GM12878 (cell line): Measurements from ENCODE around the gene NISCH. TPM values are rescaled to one million over a fixed set of nuclear protein-coding genes. Genes with fewer than 3 reads are reported as not detected.

Source experiments
- ATAC-seq: fragments of 200-7000 bp; cut with Tn5 transposase; 3 replicates; pipeline ENCODE4 v1.9.1; 2020; ENCODE audit warnings: mild to moderate bottlenecking, moderate library complexity
- BruUV-seq: library from RNA; stranded (reverse); fragments of 400-500 nt; replicated peaks from 2 replicates; lab custom pipeline; 2021; lab: Mats Ljungman, UMichigan
- CTCF ChIA-PET: fragments of 300-600 bp; sonication (Branson Sonifier 250); formaldehyde crosslinking; extraction: SDS; loops from one replicate; lab custom pipeline; 2021; ENCODE audit warnings: inconsistent platforms; lab: Yijun Ruan, JAX
- POLR2A ChIA-PET: fragments of 350-600 bp; formaldehyde crosslinking; extraction: SDS; loops from one replicate; lab custom pipeline; 2021; ENCODE audit warnings: inconsistent platforms; lab: Charles Lee
- RAD21 ChIA-PET: fragments of 300-600 bp; sonication (Branson Sonifier 250); formaldehyde crosslinking; loops from one replicate; lab custom pipeline; 2023; ENCODE audit warnings: antibody characterized with exemption; ENCODE audit not compliant: unreplicated experiment; lab: Charles Lee
- SMC1A ChIA-PET: fragments of 300-600 bp; sonication (Branson Sonifier 250); formaldehyde crosslinking; loops from one replicate; lab custom pipeline; 2023; ENCODE audit not compliant: unreplicated experiment, uncharacterized antibody; lab: Charles Lee
- DNase-seq: peaks from one replicate; pipeline ENCODE4 v3.0.0-alpha.2; 2011; ENCODE audit warnings: low read depth, low spot score
- FAIRE-seq: peaks from 3 replicates; lab custom pipeline; 2011; peaks lifted over from hg19 to GRCh38; lab: Jason Lieb, UNC
- H2AFZ ChIP-seq: 2 replicates; pipeline ENCODE4 v1.6.0; 2011; ENCODE audit warnings: low read depth, low read length, control low read depth; ENCODE audit not compliant: control insufficient read depth
- H3K27ac ChIP-seq: 2 replicates; pipeline ENCODE4 v1.5.1; 2011; ENCODE audit warnings: control low read depth; ENCODE audit not compliant: control insufficient read depth, insufficient read depth
- H3K27me3 ChIP-seq, 2 experiments: replicated peaks in 1 of 2; 2 replicates each; pipeline versions ENCODE4 v1.6.0 to v1.6.1; 2011; ENCODE audit warnings: low read length in 1 of 2; ENCODE audit not compliant: control insufficient read depth in 2 of 2, insufficient read depth in 2 of 2
- H3K36me3 ChIP-seq, 2 experiments: 2 replicates each; pipeline ENCODE4 v1.5.1; 2011; ENCODE audit warnings: low read length in 1 of 2; ENCODE audit not compliant: control insufficient read depth in 2 of 2, insufficient read depth in 2 of 2
- H3K4me1 ChIP-seq: 2 replicates; pipeline ENCODE4 v1.6.1; 2011; ENCODE audit warnings: mild to moderate bottlenecking, low read length, moderate library complexity, mixed read lengths; ENCODE audit not compliant: control insufficient read depth, insufficient read depth
- H3K4me2 ChIP-seq: 2 replicates; pipeline ENCODE4 v1.6.0; 2011; ENCODE audit warnings: control low read depth; ENCODE audit not compliant: control insufficient read depth, insufficient read depth
- H3K4me3 ChIP-seq: fragments of 200-600 bp; sonication (generic); 2 replicates; pipeline ENCODE4 v1.5.1; 2016
- H3K79me2 ChIP-seq: 2 replicates; pipeline ENCODE4 v1.6.0; 2011; ENCODE audit warnings: low read length; ENCODE audit not compliant: control insufficient read depth, insufficient read depth
- H3K9ac ChIP-seq: 2 replicates; pipeline ENCODE4 v1.8.0; 2011; ENCODE audit warnings: low read length, control low read depth, mixed read lengths; ENCODE audit not compliant: control insufficient read depth, insufficient read depth
- H3K9me3 ChIP-seq: replicated peaks from 3 replicates; pipeline ENCODE4 v1.5.1; 2011; ENCODE audit warnings: mild to moderate bottlenecking, low read length; ENCODE audit not compliant: control insufficient read depth, insufficient read depth
- H4K20me1 ChIP-seq: 2 replicates; pipeline ENCODE4 v1.6.0; 2011; ENCODE audit not compliant: control insufficient read depth, insufficient read depth
- DPF2 ChIP-seq: fragments of 450-650 bp; IDR thresholded peaks from 2 replicates; pipeline ENCODE4 v1.6.1; 2017; ENCODE audit warnings: mild to moderate bottlenecking
- EED ChIP-seq: sonication (generic); IDR thresholded peaks from 2 replicates; pipeline ENCODE4 v1.6.1; 2016; ENCODE audit warnings: antibody characterized with exemption, low read depth
- FOXK2 ChIP-seq: fragments of 450-650 bp; IDR thresholded peaks from 2 replicates; pipeline ENCODE4 v1.6.1; 2017; ENCODE audit warnings: mild to moderate bottlenecking, moderate library complexity
- MLLT1 ChIP-seq: fragments of 450-650 bp; IDR thresholded peaks from 2 replicates; pipeline ENCODE4 v1.6.1; 2016; ENCODE audit warnings: mild to moderate bottlenecking
- MTA2 ChIP-seq: fragments of 450-650 bp; IDR thresholded peaks from 2 replicates; pipeline ENCODE4 v1.6.1; 2016; ENCODE audit warnings: low read depth, mild to moderate bottlenecking, moderate library complexity
- MYB ChIP-seq: fragments of 150-350 bp; IDR thresholded peaks from 2 replicates; pipeline ENCODE4 v1.6.1; 2014; ENCODE audit warnings: mild to moderate bottlenecking, low read depth, low read length, borderline replicate concordance
- PAX8 ChIP-seq: fragments of 450-650 bp; IDR thresholded peaks from 2 replicates; pipeline ENCODE4 v1.6.1; 2017; ENCODE audit warnings: mild to moderate bottlenecking, moderate library complexity
- RAD51 ChIP-seq: fragments of 450-650 bp; IDR thresholded peaks from 2 replicates; pipeline ENCODE4 v1.6.1; 2016; ENCODE audit warnings: moderate library complexity, mild to moderate bottlenecking, inconsistent platforms
- STAT3 ChIP-seq: IDR thresholded peaks from 2 replicates; pipeline ENCODE4 v1.6.1; 2011; ENCODE audit warnings: low read depth, low read length, improper control_type of control experiment
- ZBTB11 ChIP-seq: fragments of 450-650 bp; formaldehyde crosslinking; IDR thresholded peaks from 2 replicates; pipeline ENCODE4 v1.5.0; 2022; ENCODE audit warnings: mild to moderate bottlenecking, missing genetic modification characterization
- ZNF207 ChIP-seq: fragments of 450-650 bp; IDR thresholded peaks from 2 replicates; pipeline ENCODE4 v1.6.1; 2014; ENCODE audit warnings: antibody characterized with exemption, mild to moderate bottlenecking, borderline replicate concordance
- WGBS: methylation state at CpG from one replicate; pipeline ENCODE4 v1.1.6; 2016; ENCODE audit warnings: low lambda C conversion rate; ENCODE audit not compliant: insufficient replicate concordance, insufficient coverage; ENCODE audit errors: missing lambda C conversion rate; 5-methylcytosine and 5-hydroxymethylcytosine counted together
- in situ Hi-C: fragments of 300-500 bp; cut with MboI; formaldehyde crosslinking; loops from 9 replicates; pipeline ENCODE4 v1.14.3; 2018; ENCODE audit warnings: mixed read lengths
- intact Hi-C: fragments of 100-400 bp; cut with micrococcal nuclease; formaldehyde crosslinking; loops from one replicate; pipeline ENCODE4 v1.14.2; 2022; ENCODE audit not compliant: unreplicated experiment
- polyA plus RNA-seq, 11 experiments: library from polyadenylated mRNA; depleted of rRNA in 4 of 11; unstranded in 6 of 11; stranded (reverse) in 5 of 11; fragments of >200 nt; fragmentation: Nextera tagmentation in 4 of 11; fragmentation: Illumina TruSeq in 1 of 11; extraction: Ambion mirVana in 4 of 11; extraction: Trizol in 1 of 11; gene quantifications; 1 replicate in 1 of 11; 2 replicates in 10 of 11; pipeline versions ENCODE4 v1.2.1 to v1.2.3, GENCODE V29; 2011 to 2016; ENCODE audit warnings: inconsistent platforms in 2 of 11, missing spikeins in 2 of 11, low read depth in 1 of 11
- total RNA-seq, 4 experiments: library from RNA; depleted of rRNA in 3 of 4; stranded (reverse); fragments of >200 nt in 3 of 4; fragmentation: Illumina TruSeq in 1 of 4; extraction: Trizol in 1 of 4; gene quantifications; 2 replicates each; pipeline versions ENCODE4 v1.2.1 to v1.2.3, GENCODE V29; 2013 to 2021

Gene NISCH
- total and polyA plus RNA-seq, 10 of the 15 experiments (the other 5 are each of a cell fraction or from before 2014, with no cell fraction given): 0.76 to 52.5 (median 24.6) TPM

DNA sequence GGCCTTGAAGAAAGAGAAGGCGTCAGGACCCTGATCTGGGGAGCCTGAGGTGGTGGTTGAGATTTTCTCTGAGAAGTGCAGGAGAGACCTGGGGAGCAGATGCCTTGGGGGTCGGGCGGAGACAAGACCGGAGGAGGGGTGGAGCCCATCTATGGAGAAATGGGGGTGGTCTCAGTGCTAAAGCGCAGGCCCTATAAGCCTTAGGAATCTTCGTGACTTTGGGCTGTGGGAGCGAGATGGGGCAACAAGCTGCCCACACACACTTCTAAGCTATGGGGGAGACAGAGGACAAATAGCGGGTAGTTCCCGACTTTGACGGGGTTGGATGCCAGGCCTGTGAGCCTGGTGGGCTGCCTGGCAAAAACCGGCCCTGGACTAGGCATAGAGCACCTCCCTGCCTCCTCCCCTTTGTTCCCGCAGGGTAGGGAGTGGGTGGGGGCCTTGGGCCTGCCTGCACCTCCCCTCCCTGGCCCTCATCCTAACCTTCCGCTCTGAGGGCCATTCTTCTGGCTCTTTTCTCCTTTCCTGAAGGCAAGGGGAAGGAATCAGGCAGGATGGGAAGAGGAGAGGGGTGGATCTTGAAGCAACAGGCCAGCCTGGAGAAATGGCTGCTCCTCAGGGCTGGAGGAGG, 880 bp downstream of the NISCH start:
- Histone ChIP-seq H3K27me3 (no peaks in the 10 kb centered on the region), H4K20me1 (no peaks in the 10 kb centered on the region), H3K27ac (peak overlapping the region; percentile 75), H3K4me3 (peak overlapping the region; percentile 88), H3K4me2 (peak overlapping the region; percentile 98), H3K9ac (peak overlapping the region; percentile 93), H3K9me3 (no peaks in the 10 kb centered on the region), H3K4me1 (peaks cover 36% of the 10 kb centered on the region), H2AFZ (no peak overlapping the region), H3K36me3 (peaks cover 0 to 14% of the 10 kb centered on the region in 2 experiments; a peak in 3 of 4 replicates), H3K79me2 (peaks cover 26% of the 10 kb centered on the region)
- ATAC-seq (peak; percentile 2), DNase-seq (no peak), FAIRE-seq (no peak)
- POLR2A ChIA-PET: interaction anchor here (0.6 to 1.4 kb wide), 2 partner anchors 8 to 511 kb away, joined by 3 to 4 read pairs; no protein-coding TSS in a partner anchor
- RAD21 ChIA-PET: interaction anchor here (0.6 kb wide), 1 partner anchor 42 kb away, joined by 3 read pairs; no protein-coding TSS in a partner anchor
- TF ChIP-seq STAT3: no peak
- no peak for TF ChIP-seq EED
- no peak for TF ChIP-seq FOXK2
- no peak for TF ChIP-seq ZNF207
- TF ChIP-seq MTA2: no peak
- no peak for TF ChIP-seq ZBTB11 (CRISPR knock-in tag)
- TF ChIP-seq PAX8: no peak
- 0 out of 2 replicates have a peak, but pooled peaks have one; percentile 19 for TF ChIP-seq DPF2
- peak; percentile 94 for TF ChIP-seq MLLT1
- TF ChIP-seq RAD51: no peak
- TF ChIP-seq MYB: no peak
- SMC1A ChIA-PET: interaction anchor here (0.8 to 2.0 kb wide), 2 partner anchors 11 to 78 kb away, joined by 3 to 6 read pairs; partner anchors contain the start of gene SEMA3G
- CTCF ChIA-PET: interaction anchor here (1.5 to 5.1 kb wide), 3 partner anchors 9 to 117 kb away, joined by 3 to 34 read pairs (median 6); partner anchors contain the start of gene SEMA3G
- intact Hi-C loops: loop anchor here (5.0 to 10.0 kb wide), 2 partner anchors 81 to 229 kb away; partner anchors contain the start of genes GNL3, PBRM1 and UQCC5
- BruUV-seq: no TSS peak
- WGBS: 80% methylated on average over 12 of the region's 13 CpGs
- in situ Hi-C loops: no loop called here
